Measurements from ENCODE around the gene AVPI1. TPM values are rescaled to one million over a fixed set of nuclear protein-coding genes. Genes with fewer than 3 reads are reported as not detected.

AVPI1 gene
- total and polyA plus RNA-seq, 10 of the 15 experiments (the other 5 are each of a cell fraction or from before 2014, with no cell fraction given) = 0.08 to 1.4 (median 0.84) TPM

DNA sequence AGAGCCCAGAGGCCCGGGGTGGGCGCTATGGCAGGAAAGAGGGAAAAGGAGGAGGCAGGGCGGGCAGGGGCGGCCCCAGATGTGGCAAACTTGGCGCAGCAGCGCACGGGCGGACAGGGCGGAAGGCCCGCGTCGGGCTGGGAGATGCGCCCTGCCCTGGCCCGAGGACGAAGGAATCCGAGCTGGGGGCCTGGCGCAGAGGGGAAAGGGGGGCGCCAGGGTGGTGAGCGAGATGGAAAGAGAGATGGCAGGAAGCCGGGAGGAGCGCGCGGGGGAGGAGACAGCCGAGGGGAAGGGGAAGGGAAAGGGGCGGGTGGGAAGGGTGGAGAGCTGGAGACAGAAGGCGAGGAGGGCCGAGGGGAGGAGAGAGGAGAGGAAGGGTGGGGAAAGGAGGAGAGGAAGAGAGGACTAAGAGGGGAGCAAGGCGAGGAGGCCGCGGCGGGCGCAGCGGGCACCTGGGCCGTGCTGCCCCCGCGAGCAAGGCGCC is 26.3 kb upstream of the AVPI1 start, which contains the start of gene MARVELD1:
Gene MARVELD1 (plus strand): TSS at position 392 of the 487 bp plus-strand sequence. CDS start 147 bp downstream, outside the sequence.
- intact Hi-C loops (cut with micrococcal nuclease; ENCODE audit: unreplicated experiment) (no loop called here), in situ Hi-C loops (cut with MboI) (no loop called here)
- Histone ChIP-seq H3K4me3 (peak within 1 kb of the TSS; percentile 74), H3K9ac (ENCODE audit: control insufficient read depth, insufficient read depth, low read length) (peak within 1 kb of the TSS; percentile 54; the same call in 1 of the 2 replicates), H3K9me3 (replicated peaks; ENCODE audit: control insufficient read depth, insufficient read depth, low read length) (no peaks in the 10 kb centered on the region), H4K20me1 (ENCODE audit: control insufficient read depth, insufficient read depth) (no peaks in the 10 kb centered on the region), H3K79me2 (ENCODE audit: control insufficient read depth, insufficient read depth, low read length) (no peaks in the 10 kb centered on the region), H3K4me2 (ENCODE audit: control insufficient read depth, insufficient read depth) (peak within 1 kb of the TSS; percentile 97), H3K36me3 (ENCODE audit: control insufficient read depth in 2 of 2, insufficient read depth in 2 of 2, low read length in 1 of 2) (no peaks in the 10 kb centered on the region), H2AFZ (ENCODE audit: control insufficient read depth, low read depth, low read length) (peak within 1 kb of the TSS; percentile 96), H3K4me1 (ENCODE audit: control insufficient read depth, insufficient read depth, low read length) (peaks cover 3% of the 10 kb centered on the region; the same call in 1 of the 2 replicates), H3K27ac (ENCODE audit: control insufficient read depth, insufficient read depth) (no peak within 1 kb of the TSS), H3K27me3 (replicated peaks in 1 of 2; ENCODE audit: control insufficient read depth in 2 of 2, insufficient read depth in 2 of 2, low read length in 1 of 2) (peaks cover 0 to 2% of the 10 kb centered on the region in 2 experiments; a peak in 1 of 4 replicates)
- ChIA-PET POLR2A (interaction anchor here (2.3 kb wide), 1 partner anchor 27 kb away, joined by 6 read pairs; the partner anchor contains the start of gene AVPI1), CTCF (interaction anchor here (3.9 to 14.9 kb wide), 2 partner anchors 11 to 13 kb away, joined by 24 to 416 read pairs; partner anchors contain the start of gene ZFYVE27), SMC1A (ENCODE audit: uncharacterized antibody, unreplicated experiment) (interaction anchor here (1.1 kb wide), 1 partner anchor 26 kb away, joined by 3 read pairs; the partner anchor contains the start of gene AVPI1), RAD21 (ENCODE audit: unreplicated experiment) (no interaction called here)
- WGBS (ENCODE audit: insufficient coverage, insufficient replicate concordance, low lambda C conversion rate, missing lambda C conversion rate) = 12% methylated on average over 19 of the region's 37 CpGs
- TF ChIP-seq HDGF (IDR thresholded peaks at IDR 0.05) = 0 out of 2 replicates have a peak, but pooled peaks have one; percentile 32
- TF ChIP-seq, protein P1, sequence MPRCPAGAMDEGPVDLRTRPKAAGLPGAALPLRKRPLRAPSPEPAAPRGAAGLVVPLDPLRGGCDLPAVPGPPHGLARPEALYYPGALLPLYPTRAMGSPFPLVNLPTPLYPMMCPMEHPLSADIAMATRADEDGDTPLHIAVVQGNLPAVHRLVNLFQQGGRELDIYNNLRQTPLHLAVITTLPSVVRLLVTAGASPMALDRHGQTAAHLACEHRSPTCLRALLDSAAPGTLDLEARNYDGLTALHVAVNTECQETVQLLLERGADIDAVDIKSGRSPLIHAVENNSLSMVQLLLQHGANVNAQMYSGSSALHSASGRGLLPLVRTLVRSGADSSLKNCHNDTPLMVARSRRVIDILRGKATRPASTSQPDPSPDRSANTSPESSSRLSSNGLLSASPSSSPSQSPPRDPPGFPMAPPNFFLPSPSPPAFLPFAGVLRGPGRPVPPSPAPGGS (IDR thresholded peaks at IDR 0.05; ENCODE audit: borderline replicate concordance, insufficient read depth, low read depth, low read length, poor library complexity, severe bottlenecking) = no peak
- peak; percentile 46 for TF ChIP-seq HDAC6 (IDR thresholded peaks at IDR 0.05; ENCODE audit: unreplicated experiment)
- TF ChIP-seq, protein P2, sequence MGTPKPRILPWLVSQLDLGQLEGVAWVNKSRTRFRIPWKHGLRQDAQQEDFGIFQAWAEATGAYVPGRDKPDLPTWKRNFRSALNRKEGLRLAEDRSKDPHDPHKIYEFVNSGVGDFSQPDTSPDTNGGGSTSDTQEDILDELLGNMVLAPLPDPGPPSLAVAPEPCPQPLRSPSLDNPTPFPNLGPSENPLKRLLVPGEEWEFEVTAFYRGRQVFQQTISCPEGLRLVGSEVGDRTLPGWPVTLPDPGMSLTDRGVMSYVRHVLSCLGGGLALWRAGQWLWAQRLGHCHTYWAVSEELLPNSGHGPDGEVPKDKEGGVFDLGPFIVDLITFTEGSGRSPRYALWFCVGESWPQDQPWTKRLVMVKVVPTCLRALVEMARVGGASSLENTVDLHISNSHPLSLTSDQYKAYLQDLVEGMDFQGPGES (IDR thresholded peaks at IDR 0.05) = no peak
- no peak for TF ChIP-seq ATF7 (IDR thresholded peaks at IDR 0.05; ENCODE audit: low read depth)
- ATAC-seq (no peak), DNase-seq (ENCODE audit: low read depth, low spot score) (no peak), FAIRE-seq (no peak)
- BruUV-seq (replicated peaks) = no TSS peak
